HepG2 (cell line): ENCODE measurements around the gene MAP2K2. TPM values are rescaled to one million over a fixed set of nuclear protein-coding genes. Genes with fewer than 3 reads are reported as not detected.

Experiments
- ARNT ChIP-seq: fragments of 450-650 bp; IDR thresholded peaks from 2 replicates; pipeline ENCODE4 v1.6.1; 2017
- ATF3 ChIP-seq: sonication (generic); formaldehyde crosslinking; IDR thresholded peaks from 2 replicates; pipeline ENCODE4 v1.4.0; 2020; ENCODE audit warnings: missing genetic modification reagents
- CBX1 ChIP-seq: IDR thresholded peaks from one replicate; pipeline ENCODE4 v1.6.1; 2016; ENCODE audit warnings: antibody characterized with exemption, low read depth
- CCDC6 ChIP-seq: sonication (generic); formaldehyde crosslinking; IDR thresholded peaks from 2 replicates; pipeline ENCODE4 v1.8.1; 2022; ENCODE audit warnings: mild to moderate bottlenecking, missing genetic modification reagents, moderate library complexity
- CENPT ChIP-seq: sonication (generic); formaldehyde crosslinking; IDR thresholded peaks from 2 replicates; pipeline ENCODE4 v1.8.0; 2022; ENCODE audit warnings: low read depth, mild to moderate bottlenecking, moderate library complexity, missing genetic modification reagents
- ERF ChIP-seq: IDR thresholded peaks from 2 replicates; pipeline ENCODE4 v1.6.1; 2018; ENCODE audit warnings: missing biosample characterization, missing genetic modification reagents
- FOXA1 ChIP-seq, 2 experiments: fragments of 450-650 bp in 1 of 2; sonication (generic) in 1 of 2; formaldehyde crosslinking in 1 of 2; IDR thresholded peaks; 2 replicates each; pipeline versions ENCODE4 v1.4.0 to v1.6.1; 2016 to 2020; ENCODE audit warnings: missing genetic modification reagents in 1 of 2
- HNF4A ChIP-seq: sonication (generic); formaldehyde crosslinking; IDR thresholded peaks from 2 replicates; pipeline ENCODE4 v1.4.0; 2020; ENCODE audit warnings: missing genetic modification reagents
- KLF16 ChIP-seq, 2 experiments: sonication (generic) in 1 of 2; formaldehyde crosslinking in 1 of 2; IDR thresholded peaks; 2 replicates each; pipeline versions ENCODE4 v1.6.1 to v1.8.0; 2016 to 2023; ENCODE audit warnings: missing genetic modification reagents in 2 of 2, missing compliant biosample characterization in 1 of 2
- MAFK ChIP-seq, 2 experiments: IDR thresholded peaks in 1 of 2; conservative IDR thresholded peaks in 1 of 2; 2 replicates each; pipeline ENCODE4 v1.6.1; 2011; ENCODE audit warnings: improper control_type of control experiment in 2 of 2, low read length in 2 of 2
- NCOA2 ChIP-seq: sonication (generic); formaldehyde crosslinking; IDR thresholded peaks from 2 replicates; pipeline ENCODE4 v1.8.0; 2022; ENCODE audit warnings: inconsistent platforms
- NR2F6 ChIP-seq, 2 experiments: IDR thresholded peaks; 2 replicates each; pipeline ENCODE4 v1.6.1; 2016; ENCODE audit warnings: antibody characterized with exemption in 1 of 2, mild to moderate bottlenecking in 1 of 2
- SP4 ChIP-seq: sonication (generic); formaldehyde crosslinking; IDR thresholded peaks from 2 replicates; pipeline ENCODE4 v1.8.1; 2023; ENCODE audit warnings: mild to moderate bottlenecking, missing genetic modification reagents
- SPEN ChIP-seq: sonication (generic); formaldehyde crosslinking; IDR thresholded peaks from 2 replicates; pipeline ENCODE4 v1.5.1; 2020; ENCODE audit warnings: low read depth, mild to moderate bottlenecking, missing genetic modification reagents
- STAT5B ChIP-seq: sonication (generic); formaldehyde crosslinking; IDR thresholded peaks from 2 replicates; pipeline ENCODE4 v1.4.0; 2020; ENCODE audit warnings: missing genetic modification reagents
- STAT6 ChIP-seq: sonication (generic); formaldehyde crosslinking; IDR thresholded peaks from 2 replicates; pipeline ENCODE4 v1.4.0; 2020; ENCODE audit warnings: missing genetic modification reagents, mild to moderate bottlenecking, borderline replicate concordance
- THAP7 ChIP-seq: sonication (generic); formaldehyde crosslinking; IDR thresholded peaks from 2 replicates; pipeline ENCODE4 v1.8.1; 2023; ENCODE audit warnings: mild to moderate bottlenecking, missing genetic modification reagents
- ZFP36 ChIP-seq: fragments of 150-350 bp; IDR thresholded peaks from 2 replicates; pipeline ENCODE4 v1.6.1; 2018; ENCODE audit warnings: borderline replicate concordance, low read length, low read depth; ENCODE audit not compliant: partially characterized antibody
- ZFYVE20 ChIP-seq: sonication (generic); formaldehyde crosslinking; IDR thresholded peaks from 2 replicates; pipeline ENCODE4 v1.8.0; 2023; ENCODE audit warnings: low read depth, mild to moderate bottlenecking, moderate library complexity, missing genetic modification reagents, borderline replicate concordance
- ZNF18 ChIP-seq: sonication (generic); formaldehyde crosslinking; IDR thresholded peaks from 2 replicates; pipeline ENCODE4 v1.8.0; 2022; ENCODE audit warnings: mild to moderate bottlenecking, missing genetic modification reagents; ENCODE audit not compliant: insufficient replicate concordance
- ZNF230 ChIP-seq: sonication (generic); formaldehyde crosslinking; IDR thresholded peaks from 2 replicates; pipeline ENCODE4 v1.4.0; 2020; ENCODE audit warnings: mild to moderate bottlenecking, missing genetic modification reagents
- ZNF580 ChIP-seq: IDR thresholded peaks from 2 replicates; pipeline ENCODE4 v1.6.1; 2016; ENCODE audit warnings: low read depth, borderline replicate concordance
- ZNF724P ChIP-seq: sonication (generic); formaldehyde crosslinking; IDR thresholded peaks from 2 replicates; pipeline ENCODE4 v1.8.0; 2022; ENCODE audit warnings: missing genetic modification reagents, borderline replicate concordance
- ZNF878 ChIP-seq: sonication (generic); formaldehyde crosslinking; IDR thresholded peaks from 2 replicates; pipeline ENCODE4 v1.8.1; 2023; ENCODE audit warnings: mild to moderate bottlenecking, missing genetic modification reagents, moderate library complexity
- polyA plus RNA-seq, 8 experiments: library from polyadenylated mRNA; depleted of rRNA in 3 of 8; stranded (reverse) in 7 of 8; unstranded in 1 of 8; fragments of >200 nt; fragmentation: Illumina TruSeq in 4 of 8; extraction: Trizol in 4 of 8; gene quantifications; 2 replicates each; pipeline versions ENCODE4 v1.2.1 to v1.2.3, GENCODE V29; 2011 to 2016; ENCODE audit warnings: low read depth in 4 of 8, missing spikeins in 1 of 8, mixed read lengths in 1 of 8; ENCODE audit not compliant: insufficient read depth in 1 of 8
- total RNA-seq, 5 experiments: library from RNA; depleted of rRNA; stranded (reverse); fragments of >200 nt; fragmentation: Illumina TruSeq; extraction: Trizol; gene quantifications; 2 replicates each; pipeline ENCODE4 v1.2.3, GENCODE V29; 2016; ENCODE audit warnings: low read depth in 1 of 5

Gene MAP2K2
- total and polyA plus RNA-seq, 2 of the 13 experiments (the other 11 are each of a cell fraction or from before 2014, with no cell fraction given): 70.3 to 80.9 TPM

- TF ChIP-seq SP4 (CRISPR knock-in tag) (no peak), ZNF580 (0 out of 2 replicates have a peak, but pooled peaks have one; percentile 25), STAT5B (CRISPR knock-in tag) (no peak), ERF (CRISPR knock-in tag) (no peak), ARNT (no peak), ZNF878 (CRISPR knock-in tag) (peak; percentile 79; the same call in 1 of the 2 replicates), ZNF18 (CRISPR knock-in tag) (no peak), NCOA2 (peak; percentile 64), CCDC6 (CRISPR knock-in tag) (0 out of 2 replicates have a peak, but pooled peaks have one; percentile 38), SPEN (CRISPR knock-in tag) (no peak), CBX1 (no peak), KLF16 (CRISPR knock-in tag; IDR thresholded peaks at IDR 0.05) (no peak), ZNF230 (CRISPR knock-in tag) (no peak), MAFK (conservative IDR thresholded peaks at IDR 0.05 in 1 of 2, IDR thresholded peaks at IDR 0.05 in 1 of 2; ENCODE audit: low read length in 2 of 2) (peak; percentile 54 to 85; a peak in 3 of 4 replicates), ZFP36 (no peak), ZFYVE20 (no peak), STAT6 (CRISPR knock-in tag) (no peak), FOXA1 (IDR thresholded peaks at IDR 0.05) (no peak), FOXA1 (CRISPR knock-in tag; IDR thresholded peaks at IDR 0.05) (peak; percentile 61), NR2F6 (IDR thresholded peaks at IDR 0.05) (0 out of 2 replicates have a peak, but pooled peaks have one; percentile 36), NR2F6 (CRISPR knock-in tag; IDR thresholded peaks at IDR 0.05) (peak; percentile 14; the same call in 1 of the 2 replicates), HNF4A (CRISPR knock-in tag) (peak; percentile 67; the same call in 1 of the 2 replicates), THAP7 (CRISPR knock-in tag) (no peak), CENPT (CRISPR knock-in tag) (no peak), ATF3 (CRISPR knock-in tag) (peak; percentile 78; the same call in 1 of the 2 replicates), ZNF724P (CRISPR knock-in tag) (no peak)
Observed at GRCh38 chr19:4130744-4131438, 7.0 kb upstream of the MAP2K2 start (continued).
